Glomerular visceral epithelial cell (primary cell): ENCODE results near the gene HMGA1.

Experiments
- DNase-seq: peaks from one replicate; pipeline ENCODE4 v3.0.0-alpha.2; 2016; ENCODE audit errors: extremely low spot score

Gene HMGA1

DNA sequence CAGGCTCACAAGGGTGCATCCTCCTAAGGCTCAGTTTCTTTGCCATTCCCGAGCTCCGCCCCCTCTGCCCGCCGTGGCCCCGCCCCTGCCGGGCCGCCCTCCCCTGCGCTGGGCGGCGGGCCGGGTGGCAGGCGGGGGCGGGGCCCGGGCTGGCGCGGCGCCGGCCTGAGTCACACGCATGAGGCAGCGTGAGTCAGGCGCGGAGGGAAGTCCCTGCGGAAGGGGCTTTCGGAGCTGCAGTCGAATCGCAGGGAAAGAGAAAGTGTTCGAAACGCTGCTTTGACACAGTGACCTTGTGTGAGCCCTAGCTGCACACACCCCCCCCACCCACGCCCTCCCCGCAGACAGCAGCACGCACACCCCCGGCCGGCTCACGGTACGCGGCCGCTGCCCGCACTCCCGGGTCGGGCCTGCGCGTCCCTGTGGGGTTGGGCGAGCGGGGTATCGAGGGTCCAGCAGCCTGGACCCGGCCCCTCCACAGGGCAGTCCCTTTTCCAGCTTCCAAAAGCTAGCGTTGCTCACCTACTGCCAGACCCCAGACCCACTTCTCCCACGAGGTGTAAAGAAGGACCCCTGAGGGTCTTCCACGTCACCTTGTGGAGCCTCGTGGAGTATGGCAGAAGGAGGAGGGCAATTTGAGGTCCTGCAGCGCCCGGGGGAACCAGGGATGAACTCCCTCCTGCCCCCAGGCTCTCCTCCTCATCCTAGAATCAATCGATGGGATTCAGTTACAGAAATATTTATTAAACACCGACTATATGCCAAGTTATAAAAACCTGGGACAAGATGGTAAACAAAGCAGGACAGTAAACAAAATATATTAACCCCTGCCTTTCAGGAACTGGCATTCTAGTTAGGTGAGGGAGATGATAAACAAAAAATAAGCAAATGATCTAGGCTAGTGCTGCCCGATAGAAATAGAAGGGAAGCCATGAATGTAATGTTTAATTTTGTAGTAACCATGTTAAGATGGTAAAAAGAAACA is 12.4 kb upstream of the HMGA1 start:
- DNase-seq = peak; percentile 97

DNA sequence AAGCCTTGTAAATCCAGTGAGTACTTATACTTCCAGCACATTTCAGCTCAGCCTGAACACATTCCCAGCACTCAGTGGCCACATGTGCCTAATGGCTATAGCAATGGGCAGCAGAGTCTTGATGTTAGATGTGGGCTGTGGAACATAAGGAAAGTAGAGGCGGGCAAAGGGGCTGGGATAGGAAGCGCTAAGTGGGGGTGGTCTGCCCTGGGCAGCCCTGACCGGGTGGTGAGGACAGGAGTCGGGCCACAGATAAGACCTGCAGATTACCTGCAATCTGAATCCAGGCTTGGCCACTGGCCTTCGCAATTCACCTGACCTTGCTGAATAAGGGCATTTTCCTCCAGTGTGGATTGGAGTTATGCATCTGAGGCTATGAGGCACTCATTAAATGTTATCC is 11.1 kb upstream of the HMGA1 start:
- DNase-seq = no peak

GRCh38 chr6:34226066-34226465 is 10.6 kb upstream of the HMGA1 start:
- DNase-seq = no peak

DNA sequence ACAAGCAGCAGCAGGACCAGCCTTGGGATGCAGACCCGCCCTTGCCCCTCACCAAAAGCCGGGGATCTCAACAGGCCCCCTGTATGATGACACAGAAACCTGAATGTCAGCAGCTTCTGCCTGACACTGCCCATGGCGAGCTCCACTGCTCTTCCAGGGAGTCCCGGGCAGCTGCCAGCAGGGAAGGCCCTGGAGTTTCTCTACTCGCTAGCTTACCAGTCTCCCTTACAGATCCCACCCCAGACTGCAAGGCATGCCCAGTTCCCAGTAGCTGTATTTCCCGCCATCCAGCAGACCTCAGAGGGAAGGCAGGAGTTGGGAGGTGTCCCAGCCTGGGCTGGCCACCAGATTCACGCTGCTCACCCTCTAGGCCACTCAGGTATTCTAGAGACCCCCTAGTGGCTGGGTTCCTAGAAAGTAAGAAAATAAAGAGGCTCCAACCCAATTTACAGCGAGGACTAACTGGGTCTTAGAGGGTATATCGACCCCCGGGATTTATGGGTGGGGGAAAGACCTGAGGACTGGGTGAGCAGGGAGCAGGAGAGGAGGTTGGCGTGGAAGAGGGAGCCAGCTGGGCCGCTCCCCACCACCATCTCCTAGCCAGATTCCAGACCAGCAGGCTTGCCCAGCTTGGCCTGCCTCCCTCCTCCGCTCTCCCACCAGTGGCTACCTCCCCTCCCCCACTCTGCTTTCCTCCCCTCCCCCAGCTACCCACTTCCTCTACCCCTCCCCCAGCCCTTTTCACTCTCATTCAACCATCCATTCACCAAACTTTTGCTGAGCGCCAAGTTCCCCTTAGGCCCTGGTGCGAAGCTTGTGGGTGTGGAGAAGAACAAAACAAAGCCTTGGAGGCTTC is 9.7 kb upstream of the HMGA1 start:
- DNase-seq = no peak

DNA sequence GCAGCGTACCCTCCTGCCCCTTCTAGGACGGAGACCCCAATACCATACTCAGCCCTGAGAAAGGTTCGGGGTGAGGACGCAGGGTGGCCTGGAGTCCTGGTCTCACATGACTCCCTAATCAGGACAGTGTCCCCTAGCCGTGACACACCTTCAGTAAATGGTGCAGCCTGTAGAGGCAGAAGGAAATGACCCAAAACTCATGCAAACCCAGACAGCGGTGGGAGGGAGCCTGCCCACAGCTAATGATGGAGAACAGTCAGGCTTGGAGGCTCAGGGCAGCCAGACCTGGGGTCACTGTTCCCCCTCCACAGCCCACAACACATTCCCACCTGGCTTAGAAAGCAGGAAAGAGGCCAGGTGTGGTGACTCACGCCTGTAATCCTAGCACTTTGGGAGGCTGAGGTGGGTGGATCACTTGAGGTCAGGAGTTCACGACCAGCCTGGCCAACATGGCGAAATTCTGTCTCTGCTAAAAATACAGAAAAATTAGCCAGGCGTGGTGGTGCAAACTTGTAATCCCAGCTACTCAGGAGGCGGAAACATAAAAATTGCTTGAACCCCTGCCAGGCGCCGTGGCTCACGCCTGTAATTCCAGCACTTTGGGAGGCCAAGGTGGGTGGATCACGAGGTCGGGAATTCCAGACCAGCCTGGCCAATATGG is 8.8 kb upstream of the HMGA1 start:
- peak; percentile 93 for DNase-seq

DNA sequence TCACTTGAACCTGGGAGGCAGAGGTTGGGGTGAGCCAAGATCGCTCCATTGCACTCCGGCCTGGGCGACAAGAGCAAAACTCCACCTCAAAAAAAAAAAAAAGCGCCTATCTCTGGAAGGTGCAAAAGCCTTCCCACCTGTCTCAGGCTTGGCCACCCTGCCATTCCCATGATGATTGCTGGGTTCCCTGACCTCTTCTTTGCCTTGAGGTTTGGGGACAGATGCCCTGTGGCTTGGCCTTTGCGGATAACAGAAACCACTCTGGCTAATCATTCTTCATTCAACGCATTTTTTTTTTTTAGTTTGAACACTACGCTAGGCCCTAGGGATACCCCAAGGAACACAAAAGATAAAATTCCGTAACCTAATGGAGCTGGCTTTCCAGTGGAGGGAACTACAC is 6.8 kb upstream of the HMGA1 start:
- DNase-seq = no peak

GRCh38 chr6:34230653-34231371 is 5.9 kb upstream of the HMGA1 start:
- no peak for DNase-seq

DNA sequence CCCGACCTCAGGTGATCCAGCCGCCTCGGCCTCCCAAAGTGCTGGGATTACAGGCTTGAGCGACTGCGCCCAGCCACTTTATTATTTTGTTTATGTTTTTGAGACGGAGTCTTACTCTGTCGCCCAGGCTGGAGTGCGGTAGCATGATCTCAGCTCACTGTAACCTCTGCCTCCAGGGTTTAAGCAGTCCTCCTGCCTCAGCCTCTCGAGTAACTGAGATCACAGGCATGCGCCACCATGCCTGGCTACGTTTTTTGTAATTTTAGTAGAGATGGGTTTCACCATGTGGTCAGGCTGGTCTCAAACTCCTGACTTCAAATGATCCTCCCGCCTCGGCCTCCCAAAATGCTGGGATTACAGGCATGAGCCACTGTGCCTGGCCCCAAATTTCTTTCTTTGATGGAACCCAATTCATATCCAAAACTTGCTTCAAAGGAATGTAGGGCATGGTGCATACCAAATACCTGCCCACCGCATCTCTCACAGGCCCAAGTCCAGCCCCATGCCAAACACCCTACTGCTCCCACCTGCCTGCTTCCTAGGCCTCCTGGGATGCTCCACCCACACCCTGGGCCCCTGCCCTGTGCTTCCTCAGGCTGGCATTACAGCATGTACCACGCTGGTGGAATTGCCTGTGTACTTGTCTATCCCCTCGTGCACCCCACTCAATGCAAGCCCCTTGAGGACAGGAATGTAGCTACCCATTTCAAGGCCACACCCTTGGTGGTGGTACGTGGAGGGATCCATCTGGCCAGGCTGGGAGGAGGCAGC is 4.9 kb upstream of the HMGA1 start:
- DNase-seq = no peak

DNA sequence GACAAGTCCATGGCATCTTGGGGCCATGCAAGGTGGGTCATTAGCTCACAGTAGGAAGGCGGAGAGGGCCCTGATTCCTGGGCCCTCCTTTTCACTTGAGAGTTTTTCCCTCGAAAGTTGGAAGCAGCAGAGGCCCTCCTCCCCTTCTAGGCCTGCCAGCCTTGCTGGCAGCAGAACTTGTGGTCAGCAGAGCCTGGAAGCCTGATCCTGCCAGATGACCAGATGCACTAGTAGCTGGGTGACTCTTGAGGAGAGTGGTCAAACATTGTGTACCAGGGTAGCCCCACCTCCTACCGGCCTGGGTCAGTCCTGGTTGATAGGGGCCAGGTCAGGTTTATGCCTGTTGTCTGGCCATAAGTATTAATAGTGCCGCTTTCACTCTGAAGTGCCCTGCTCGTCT is 3.8 kb upstream of the HMGA1 start:
- peak; percentile 64 for DNase-seq

DNA sequence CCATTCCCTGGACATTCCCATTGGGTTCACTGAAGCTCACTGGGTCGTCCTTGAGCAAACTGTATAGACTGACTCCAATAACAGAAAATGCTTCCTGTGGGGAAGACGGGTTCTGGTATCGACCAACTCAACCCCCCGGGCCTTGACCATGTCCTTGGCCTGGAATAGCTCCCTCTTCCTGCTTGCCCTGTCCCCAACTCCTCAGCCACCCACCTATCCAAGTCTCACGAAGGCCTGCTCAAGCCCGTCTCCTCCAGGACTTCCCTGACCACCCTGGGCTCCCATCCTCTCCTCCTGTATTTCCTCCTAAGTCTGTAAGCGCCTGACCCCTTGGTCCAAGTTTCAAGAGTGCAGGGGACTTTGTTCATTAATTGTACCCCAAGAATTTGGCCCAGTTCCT is 2.8 kb upstream of the HMGA1 start:
- no peak for DNase-seq

DNA sequence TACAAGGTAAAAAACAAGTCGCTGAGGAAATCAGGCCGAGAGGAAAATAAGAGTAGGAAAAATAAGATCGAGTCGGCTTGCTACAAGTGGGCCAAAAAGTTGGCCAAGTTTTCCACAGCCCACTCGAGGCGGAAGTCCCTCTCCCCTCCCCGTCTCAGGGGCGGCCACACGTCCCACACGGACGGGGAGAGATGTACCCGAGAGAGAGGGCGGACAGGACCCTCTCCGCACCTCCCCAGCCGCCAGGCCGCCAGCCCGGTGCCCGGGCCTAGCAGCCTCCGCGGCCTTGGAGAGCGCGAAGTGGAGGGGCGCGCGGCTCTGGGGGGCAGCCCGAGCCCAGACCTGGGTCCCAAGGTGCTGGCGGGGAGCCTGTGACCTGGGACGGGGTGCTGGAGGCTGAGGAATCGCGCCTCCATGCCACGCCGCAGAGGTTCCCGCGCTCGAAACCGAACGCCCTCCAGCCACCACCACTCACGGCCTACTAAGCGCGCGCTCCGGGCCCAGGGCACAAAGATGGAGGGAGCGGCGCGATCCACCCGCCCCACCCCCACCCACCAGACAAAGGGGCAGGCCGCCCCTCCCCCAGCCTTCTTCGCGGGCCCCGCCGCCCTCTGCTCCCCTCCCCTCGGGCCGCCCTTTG is 1.9 kb upstream of the HMGA1 start:
- DNase-seq = no peak

GRCh38 chr6:34235307-34236130 is 1.2 kb upstream of the HMGA1 start:
- peak; percentile 86 for DNase-seq

DNA sequence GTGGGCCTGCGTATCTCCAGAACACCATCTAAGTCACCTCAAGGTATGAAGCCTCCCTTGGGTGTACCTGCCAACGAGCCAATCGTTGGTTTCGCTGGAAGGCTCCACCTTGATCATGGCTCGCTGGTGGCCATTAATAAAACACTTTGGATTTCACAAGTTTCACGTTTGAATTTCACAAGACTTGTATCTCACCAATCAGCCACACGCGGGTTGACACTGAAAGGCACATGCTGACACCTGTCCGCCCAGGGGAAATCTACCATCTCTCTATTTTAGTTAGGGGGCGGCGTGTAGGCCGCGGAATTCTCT is 586 bp upstream of the HMGA1 start:
- no peak for DNase-seq

- no peak for DNase-seq
Measured at GRCh38 chr6:34237316-34237721, 646 bp downstream of the HMGA1 start.

DNA sequence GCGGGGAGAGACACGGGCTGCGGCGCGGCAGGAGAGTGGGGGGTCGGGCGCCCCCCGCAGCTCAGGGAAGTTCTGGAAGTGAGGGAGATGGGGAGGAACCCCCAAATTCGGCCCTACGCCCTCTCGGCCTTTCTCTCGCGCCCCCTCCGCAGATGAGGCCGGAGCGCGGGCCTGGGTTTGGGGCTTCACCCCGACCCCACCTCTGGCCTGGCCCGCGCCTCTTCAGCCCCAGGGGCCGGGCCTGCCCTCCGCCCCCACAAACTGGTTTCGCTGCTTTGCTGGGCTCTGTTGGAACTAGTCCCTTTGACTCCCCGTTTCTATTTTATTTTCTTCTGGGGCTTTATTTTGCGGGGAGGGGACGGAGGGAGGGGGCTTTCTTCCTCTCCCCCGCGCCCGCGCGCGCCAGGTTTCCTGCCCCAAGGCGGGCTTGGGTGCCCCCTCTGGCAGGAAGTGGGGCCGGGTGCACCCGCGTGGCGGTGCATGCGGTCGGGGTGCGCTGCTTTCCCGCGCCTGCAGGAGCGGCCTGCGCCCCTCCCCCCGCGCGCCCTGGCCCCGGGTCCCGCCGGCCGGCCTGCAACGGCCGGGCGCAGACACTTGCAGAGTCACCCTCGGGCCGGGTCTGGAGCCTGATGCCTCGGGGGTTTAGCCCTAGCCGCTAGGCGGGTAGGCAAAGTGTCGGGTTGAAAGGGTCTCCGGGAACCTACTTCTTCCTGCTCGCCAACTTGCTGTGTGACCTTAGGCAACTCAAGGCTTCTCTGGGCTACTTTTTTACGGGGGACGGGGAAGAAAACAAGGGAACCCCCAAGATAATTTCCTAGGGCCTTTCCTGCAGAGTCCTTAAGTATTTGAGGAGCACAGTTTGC is 1.3 kb downstream of the HMGA1 start:
- DNase-seq = peak; percentile 57

GRCh38 chr6:34238585-34239499 is 2.2 kb downstream of the HMGA1 start:
- no peak for DNase-seq

DNA sequence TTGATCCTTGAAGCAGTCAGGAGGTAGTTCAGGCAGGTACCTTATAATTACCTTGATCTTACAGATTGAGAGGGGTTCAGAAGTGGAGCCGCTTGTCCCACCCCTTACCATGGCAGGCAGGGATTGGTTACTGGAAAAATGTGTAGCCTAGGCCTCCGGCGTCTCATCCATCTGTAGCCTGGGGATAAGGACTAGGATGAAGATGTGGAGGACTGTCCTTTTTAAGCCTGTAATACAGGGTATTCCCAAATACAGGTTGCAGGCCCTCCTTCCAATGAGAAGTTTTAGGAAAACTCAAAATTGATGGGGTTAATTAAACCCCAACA is 2.8 kb downstream of the HMGA1 start:
- DNase-seq = no peak

GRCh38 chr6:34239893-34240292 is 3.2 kb downstream of the HMGA1 start:
- no peak for DNase-seq
